T-helper 2 cell treated with Interferon-gamma antibody and Interleukin-4, amounts not matched to agents 100 ng/mL and 5 ng/mL, for 36 hours (primary cell): ENCODE measurements around the gene GRID1. TPM values are rescaled to one million over a fixed set of nuclear protein-coding genes. Genes with fewer than 3 reads are reported as not detected.
"Not testable (repeated sequence)": the region's sequence is repeated elsewhere in the genome, so short reads cannot be mapped to it uniquely, and the experiment has no call there.

ENCODE experiments used
- intact Hi-C: fragments of 100-400 bp; cut with micrococcal nuclease; formaldehyde crosslinking; loops from one replicate; pipeline ENCODE4 v1.15.1; 2023
- total RNA-seq: library from RNA; stranded (reverse); gene quantifications from 2 replicates; pipeline ENCODE4 v1.2.3, GENCODE V29; 2022

GRID1 gene
- total RNA-seq, 1 donor from 2014 or later = not detected

DNA sequence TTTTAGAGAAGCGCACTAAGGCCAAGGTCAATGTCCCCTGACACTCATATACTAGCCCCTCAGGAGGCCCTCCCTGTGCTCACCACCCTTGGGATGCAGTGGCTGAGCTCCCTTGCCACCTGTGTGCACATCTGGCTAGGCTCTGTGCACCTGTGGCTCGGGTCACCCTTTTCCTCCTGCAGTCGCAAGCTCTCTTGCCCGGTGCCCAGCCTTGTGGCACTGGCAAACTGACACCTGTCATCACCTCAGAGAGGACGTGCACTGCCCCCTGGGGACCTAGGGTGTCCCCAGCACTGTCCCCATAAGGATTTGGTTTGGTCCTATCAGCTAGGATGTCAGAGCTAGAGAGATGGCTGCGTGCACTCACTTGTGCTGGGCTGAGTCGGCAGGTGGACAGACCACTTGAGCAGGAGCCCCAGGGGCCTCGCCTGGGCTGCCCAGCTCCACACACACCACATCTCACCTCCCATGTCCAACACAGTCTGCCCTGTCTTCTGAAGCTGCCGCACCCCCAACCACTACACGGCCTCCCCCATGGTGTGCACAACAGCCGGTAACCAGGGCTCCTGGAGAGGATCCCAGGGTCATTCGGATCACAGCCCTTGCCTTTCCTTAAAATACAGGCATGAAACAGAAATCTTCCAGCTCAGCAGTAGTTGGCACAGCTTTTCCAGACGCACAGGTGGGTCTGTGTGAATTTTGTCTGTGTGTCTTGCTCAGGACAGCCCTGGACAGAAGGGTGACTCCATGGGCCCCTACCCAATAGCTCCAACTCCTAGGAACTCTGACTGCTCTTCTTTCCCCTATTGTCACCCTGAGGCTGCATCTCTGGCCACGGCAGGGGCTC, 111.0 kb downstream of the GRID1 start:
- intact Hi-C loops = no loop called here

DNA sequence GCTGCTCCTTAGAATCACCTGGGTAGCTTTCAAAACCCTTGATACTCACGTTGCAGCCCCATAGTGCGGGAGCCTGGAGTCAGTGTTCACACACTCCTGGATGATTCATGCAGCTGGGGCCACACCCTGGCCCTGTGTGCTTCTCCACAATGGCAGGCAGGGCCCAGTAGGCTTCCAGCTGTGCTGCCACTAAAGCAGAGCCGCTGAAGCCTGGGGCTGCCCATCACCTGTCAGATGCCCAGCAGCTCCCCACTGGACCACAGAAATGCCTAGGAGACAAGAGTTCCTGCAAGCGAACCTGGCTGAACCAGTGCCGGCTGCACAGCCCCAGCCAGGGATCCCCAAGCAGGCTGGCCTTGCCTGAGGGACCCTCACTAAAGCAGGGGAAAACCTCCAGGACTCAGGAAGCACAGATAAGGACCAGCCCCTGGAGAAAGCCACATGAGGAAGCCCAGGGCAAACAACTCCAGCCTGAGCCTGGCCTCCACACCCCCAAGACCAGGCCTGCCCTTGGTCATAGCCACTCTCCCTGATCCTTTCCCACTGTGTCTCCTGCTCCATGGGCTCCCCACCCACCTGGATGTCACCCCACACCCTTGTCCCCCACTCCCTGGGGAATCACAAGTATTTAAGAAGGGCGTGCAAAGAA, 111.9 kb downstream of the GRID1 start:
- intact Hi-C loops = no loop called here

DNA sequence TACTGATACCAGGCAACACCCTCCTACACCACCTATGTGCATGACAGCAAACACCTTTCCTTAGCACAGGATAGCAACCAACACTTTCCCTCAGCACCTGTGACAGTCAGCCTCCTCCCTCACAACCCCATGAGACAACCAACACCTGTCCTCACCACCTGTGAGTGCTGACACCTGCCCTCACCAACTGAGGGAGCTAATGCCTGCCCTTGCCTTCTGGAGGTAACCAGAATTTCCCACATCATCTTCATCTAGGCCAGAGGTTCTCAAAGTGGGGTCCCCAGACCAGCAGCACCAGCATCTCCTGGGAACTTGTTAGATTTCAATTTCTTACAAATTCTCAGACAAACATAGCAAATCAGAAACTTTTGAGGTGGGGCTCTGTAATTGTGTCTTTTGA, 112.5 kb downstream of the GRID1 start:
- intact Hi-C loops = no loop called here

- intact Hi-C loops = no loop called here
Observed at GRCh38 chr10:86253091-86254072, 113.2 kb downstream of the GRID1 start.

GRCh38 chr10:86252556-86252955, 114.0 kb downstream of the GRID1 start:
- intact Hi-C loops = no loop called here

GRCh38 chr10:86252079-86252478, 114.5 kb downstream of the GRID1 start:
- intact Hi-C loops = no loop called here

GRCh38 chr10:86251426-86251825, 115.2 kb downstream of the GRID1 start:
- intact Hi-C loops = no loop called here

- intact Hi-C loops = no loop called here
Observed at GRCh38 chr10:86250399-86250798, 116.2 kb downstream of the GRID1 start.

- intact Hi-C loops = no loop called here
Observed at GRCh38 chr10:86249794-86250193, 116.8 kb downstream of the GRID1 start.

DNA sequence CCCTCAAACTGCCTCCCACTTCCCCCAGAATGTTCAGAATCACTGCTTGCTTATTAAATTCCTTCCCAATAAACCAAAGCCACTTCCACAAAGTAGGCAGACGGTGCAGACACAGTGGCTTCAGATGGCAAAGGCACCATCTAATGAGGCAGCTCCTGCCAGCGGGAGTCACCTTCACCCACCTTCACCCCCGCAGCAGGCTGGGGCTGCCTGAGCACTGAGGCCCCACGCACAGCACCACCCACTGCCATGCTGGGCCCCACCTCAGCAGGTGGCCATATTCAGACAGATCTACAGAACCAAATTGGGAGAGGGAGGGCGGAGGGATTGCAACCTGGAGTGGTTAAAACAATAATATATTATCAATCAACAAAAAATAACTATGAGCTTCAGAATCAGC, 118.5 kb downstream of the GRID1 start:
- intact Hi-C loops = no loop called here

DNA sequence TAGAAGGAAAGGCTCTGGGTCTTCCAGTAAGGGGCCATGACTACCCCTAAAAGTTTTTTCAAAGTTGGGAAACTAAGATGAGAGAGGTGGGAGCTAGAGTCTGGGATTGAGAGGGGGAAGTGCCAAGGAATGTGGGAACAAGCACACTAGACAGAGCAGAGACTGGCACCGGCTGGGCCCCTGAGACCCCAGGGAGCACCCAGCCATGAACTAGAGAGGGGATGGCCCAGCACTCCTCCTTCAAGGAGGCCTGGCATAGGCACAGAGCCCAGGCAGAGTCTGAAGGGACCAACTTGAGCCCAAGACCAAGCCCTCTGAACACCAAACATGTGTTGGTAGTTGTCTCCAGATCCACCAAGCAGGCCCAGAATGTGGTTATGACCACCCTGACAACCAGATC, 119.0 kb downstream of the GRID1 start:
- intact Hi-C loops = no loop called here

DNA sequence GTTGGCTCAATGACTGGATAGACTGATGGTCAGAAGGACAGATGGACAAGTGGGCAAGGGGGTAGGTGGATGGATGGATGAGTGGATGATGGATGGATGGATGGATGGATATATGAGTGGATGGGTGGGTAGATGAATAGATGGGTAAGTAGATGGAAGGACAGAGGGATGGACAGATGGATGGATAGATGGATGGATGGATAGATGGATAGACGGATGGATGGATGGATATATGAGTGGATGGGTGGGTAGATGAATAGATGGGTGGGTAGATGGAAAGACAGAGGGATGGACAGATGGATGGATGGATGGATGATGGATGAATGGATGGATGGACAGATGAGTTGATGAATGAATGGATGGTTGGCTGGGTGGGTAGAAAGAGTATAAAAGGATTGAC, 119.5 kb downstream of the GRID1 start:
- intact Hi-C loops = no loop called here

DNA sequence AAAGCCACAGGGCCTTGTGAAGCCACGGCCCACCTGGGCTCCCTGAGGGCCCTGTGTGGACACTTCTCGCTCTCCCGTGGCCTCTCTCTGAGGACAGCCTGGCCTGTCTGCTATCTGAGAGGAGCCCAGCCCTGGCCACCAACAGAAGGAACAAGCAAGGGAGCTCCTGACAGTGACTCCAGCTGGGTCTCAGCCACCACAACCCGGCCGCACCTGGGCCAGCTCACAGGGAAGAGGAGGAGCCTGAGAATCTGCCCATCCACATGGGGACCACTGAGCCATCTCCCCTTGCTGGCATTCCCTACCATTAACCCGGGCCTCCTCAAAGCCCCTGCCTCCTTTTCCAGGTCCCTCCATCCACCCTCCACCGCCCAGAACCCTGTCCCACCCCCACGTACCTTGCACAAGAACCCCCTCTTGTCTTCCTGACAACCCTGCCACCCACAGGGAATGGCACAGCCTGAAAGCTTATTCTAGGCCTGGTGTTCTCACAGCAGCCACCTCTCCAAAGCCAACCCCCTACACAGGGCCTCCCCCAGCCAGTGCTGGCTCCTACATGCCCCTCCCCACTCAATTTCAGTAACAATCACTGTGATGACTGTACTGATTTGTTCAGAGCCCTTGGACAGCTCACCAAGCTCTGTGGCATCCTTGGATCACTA, 120.2 kb downstream of the GRID1 start:
- intact Hi-C loops = no loop called here

DNA sequence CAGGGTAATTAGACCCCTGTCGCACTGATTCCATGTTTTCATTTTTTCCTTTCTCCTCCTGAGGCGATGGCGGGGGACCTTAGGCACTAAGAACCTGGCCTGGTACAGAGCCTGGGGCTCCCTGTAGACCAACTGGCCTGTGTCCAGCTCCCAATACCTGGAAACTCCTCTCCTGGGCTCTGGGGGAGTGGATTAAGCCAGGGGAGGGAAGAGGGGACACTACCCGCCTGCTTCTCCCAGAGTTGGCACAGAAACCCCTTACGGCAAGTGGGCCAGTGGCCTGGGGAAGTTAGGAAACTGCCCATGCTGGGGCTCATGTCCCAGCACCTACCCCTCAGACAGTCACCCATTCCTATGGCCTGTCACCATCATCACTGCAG, 121.6 kb downstream of the GRID1 start:
- intact Hi-C loops = no loop called here

DNA sequence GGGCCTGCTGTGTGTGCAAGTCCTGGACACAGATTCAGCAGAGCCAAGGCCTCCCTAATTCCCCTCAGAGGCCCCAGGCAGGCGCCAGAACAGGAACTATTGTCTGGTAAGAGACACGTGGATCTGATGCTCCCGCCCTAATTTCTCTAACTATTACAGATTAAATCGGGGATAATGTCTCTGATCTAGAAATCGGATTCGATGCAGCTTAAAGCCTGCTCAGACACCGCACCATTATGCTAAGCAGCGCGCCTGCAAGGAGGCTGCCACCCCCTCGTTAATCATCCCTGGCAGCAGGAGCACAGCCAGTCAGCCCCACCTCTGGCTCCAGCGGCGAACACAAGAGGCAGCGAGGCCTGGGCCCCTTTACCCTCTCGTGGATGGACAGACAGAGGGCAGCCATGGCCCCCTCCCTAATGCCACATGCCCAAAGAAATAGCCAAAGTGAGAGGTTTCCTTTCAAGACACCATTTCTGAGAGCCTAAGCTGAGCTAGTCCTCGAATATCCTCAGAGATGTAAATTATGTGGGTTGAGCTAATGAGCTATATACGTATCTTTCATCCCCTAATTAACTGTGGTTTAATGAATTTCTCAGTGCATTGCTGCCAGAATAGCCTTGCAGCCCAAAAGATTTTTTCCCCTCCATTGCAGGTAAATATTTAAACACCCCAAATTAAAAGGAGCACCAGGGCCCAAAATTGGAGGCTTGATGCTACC, 122.1 kb downstream of the GRID1 start:
- intact Hi-C loops = no loop called here

GRCh38 chr10:86243651-86244155, 122.9 kb downstream of the GRID1 start:
- intact Hi-C loops = no loop called here

DNA sequence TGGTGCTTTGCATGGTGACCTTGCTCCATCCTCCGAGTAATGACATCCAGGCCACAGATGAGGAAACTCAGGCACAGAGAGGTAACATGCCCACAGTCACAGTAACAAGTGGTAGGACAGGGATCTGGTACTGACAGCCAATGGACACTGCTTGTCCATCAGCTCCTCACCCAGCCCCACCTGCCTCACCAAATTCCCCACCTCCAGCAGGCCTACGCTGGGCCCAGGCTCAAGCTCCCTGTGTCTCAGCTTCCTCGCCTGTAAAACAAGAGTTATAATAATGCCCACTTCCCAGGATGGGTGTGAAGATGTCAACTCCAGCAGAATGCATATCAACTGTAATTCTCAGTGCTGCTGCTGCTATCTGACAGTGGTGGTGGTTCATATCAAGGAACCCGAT, 123.8 kb downstream of the GRID1 start:
- intact Hi-C loops = no loop called here

DNA sequence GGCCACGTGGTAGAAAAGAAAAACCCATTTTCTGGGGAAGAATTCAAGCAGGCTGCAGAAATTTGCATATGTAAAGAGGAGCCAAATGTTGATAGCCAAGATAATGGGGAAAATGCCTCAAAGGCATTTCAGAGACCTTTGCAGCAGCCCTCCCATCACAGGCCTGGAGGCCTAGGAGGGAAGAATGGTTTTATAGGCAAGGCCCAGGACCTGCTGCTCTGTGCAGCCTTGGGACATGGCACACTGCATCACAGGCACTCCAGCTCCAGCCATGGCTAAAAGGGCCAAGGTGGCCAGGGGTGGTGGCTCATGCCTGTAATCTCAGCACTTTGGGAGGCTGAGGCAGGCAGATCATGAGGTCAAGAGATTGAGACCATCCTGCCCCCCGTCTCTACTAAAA, 128.5 kb downstream of the GRID1 start:
- intact Hi-C loops = not testable (repeated sequence)

GRCh38 chr10:86234541-86235270, 131.9 kb downstream of the GRID1 start:
- intact Hi-C loops = no loop called here

- intact Hi-C loops = no loop called here
Observed at GRCh38 chr10:86234107-86234506, 132.5 kb downstream of the GRID1 start.
